SU-DHL-6 (cell line): ENCODE data around the gene FAM110D.

Experiments
- H2AFZ ChIP-seq: fragments of 200-600 bp; sonication (generic); 2 replicates; pipeline ENCODE4 v1.6.1; 2014; ENCODE audit warnings: low read depth, mild to moderate bottlenecking, moderate library complexity, mixed read lengths, antibody characterized with exemption, low read length; ENCODE audit not compliant: severe bottlenecking
- H3F3A ChIP-seq: fragments of 200-600 bp; shearing (Covaris generic); 2 replicates; pipeline ENCODE4 v1.6.0; 2016; ENCODE audit warnings: antibody characterized with exemption, mild to moderate bottlenecking; ENCODE audit not compliant: insufficient read depth
- H3K27ac ChIP-seq: fragments of 200-600 bp; sonication (generic); 2 replicates; pipeline ENCODE4 v1.5.1; 2016; ENCODE audit warnings: low read depth, mild to moderate bottlenecking, low read length, moderate library complexity, mixed read lengths
- H3K27me3 ChIP-seq: fragments of 200-600 bp; sonication (generic), shearing (Covaris generic); 2 replicates; pipeline ENCODE4 v1.6.0; 2014; ENCODE audit warnings: mild to moderate bottlenecking, low read length
- H3K36me3 ChIP-seq: fragments of 200-600 bp; sonication (generic); 2 replicates; pipeline ENCODE4 v1.6.1; 2014; ENCODE audit warnings: mild to moderate bottlenecking, low read length, mixed read lengths
- H3K4me2 ChIP-seq: fragments of 300-600, 200-600 bp; shearing (Covaris generic), sonication (generic); 2 replicates; pipeline ENCODE4 v1.6.0; 2014; ENCODE audit warnings: low read length, low read depth, mild to moderate bottlenecking; ENCODE audit not compliant: poor library complexity, severe bottlenecking
- H3K4me3 ChIP-seq: fragments of 200-600 bp; sonication (generic); 2 replicates; pipeline ENCODE4 v1.5.1; 2014; ENCODE audit warnings: antibody characterized with exemption, low read length, mild to moderate bottlenecking, mixed read lengths; ENCODE audit not compliant: insufficient read depth, poor library complexity, severe bottlenecking
- H3K79me2 ChIP-seq: fragments of 200-600 bp; sonication (generic); 2 replicates; pipeline ENCODE4 v1.6.1; 2014; ENCODE audit warnings: mild to moderate bottlenecking, low read length, moderate library complexity; ENCODE audit not compliant: insufficient read depth
- H3K9ac ChIP-seq: fragments of 200-600 bp; sonication (generic); 2 replicates; pipeline ENCODE4 v1.7.0; 2014; ENCODE audit warnings: mild to moderate bottlenecking, low read length
- H3K9me2 ChIP-seq: fragments of 200-600 bp; sonication (generic); replicated peaks from 2 replicates; pipeline ENCODE4 v1.6.1; 2014; ENCODE audit warnings: low read length; ENCODE audit not compliant: insufficient read depth
- H3K9me3 ChIP-seq: fragments of 200-600 bp; sonication (generic); 2 replicates; pipeline ENCODE4 v1.6.1; 2014; ENCODE audit warnings: low read length, mixed read lengths; ENCODE audit not compliant: insufficient read depth
- H4K20me1 ChIP-seq: fragments of 200-600 bp; sonication (generic); 2 replicates; pipeline ENCODE4 v1.6.1; 2014; ENCODE audit warnings: low read depth, mild to moderate bottlenecking, antibody characterized with exemption, low read length, moderate library complexity, mixed read lengths
- CTCF ChIP-seq: fragments of 200-600 bp; sonication (generic); IDR thresholded peaks from one replicate; pipeline ENCODE4 v1.5.1; 2017; ENCODE audit warnings: antibody characterized with exemption, mild to moderate bottlenecking, low read length, moderate library complexity; ENCODE audit not compliant: insufficient read depth, poor library complexity, severe bottlenecking
- EZH2phosphoT487 ChIP-seq: fragments of 200-600 bp; sonication (generic), shearing (Covaris generic); conservative IDR thresholded peaks from 2 replicates; pipeline ENCODE4 v1.6.1; 2018; ENCODE audit warnings: mild to moderate bottlenecking, antibody characterized with exemption, low read length, moderate library complexity, mixed read lengths

Gene FAM110D

GRCh38 chr1:26184883-26185282, 26.0 kb downstream of the FAM110D start:
- no peaks in the 10 kb centered on the region for H3K79me2 ChIP-seq
- TF ChIP-seq CTCF (no peak), EZH2phosphoT487 (no peak)

DNA sequence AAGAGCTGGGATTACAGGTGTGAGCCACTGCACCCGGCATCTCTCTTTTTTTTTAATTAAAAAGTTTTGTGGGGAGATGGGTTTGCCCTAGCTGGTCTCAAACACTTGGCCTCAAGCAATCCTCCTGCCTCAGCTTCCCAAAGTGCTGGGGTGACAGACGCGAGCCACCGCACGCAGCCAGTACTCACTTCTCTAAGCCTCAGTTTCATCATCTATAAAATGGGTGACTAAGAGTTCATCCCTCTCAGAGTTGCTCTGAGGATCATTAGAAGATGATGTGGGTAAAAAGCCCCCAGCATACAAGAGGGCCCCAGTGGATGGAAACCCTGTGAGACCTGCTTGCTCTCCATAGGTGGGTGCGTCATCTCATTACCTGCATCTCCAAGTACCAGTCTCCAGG, 29.0 kb downstream of the FAM110D start:
- Histone ChIP-seq H3K79me2 (no peaks in the 10 kb centered on the region), H3F3A (no peaks in the 10 kb centered on the region), H3K4me2 (no peak overlapping the region), H4K20me1 (no peaks in the 10 kb centered on the region), H3K9me3 (no peaks in the 10 kb centered on the region), H3K9ac (no peak overlapping the region), H3K27ac (no peak overlapping the region), H2AFZ (no peak overlapping the region), H3K4me3 (no peak overlapping the region), H3K9me2 (no peaks in the 10 kb centered on the region), H3K36me3 (no peaks in the 10 kb centered on the region), H3K27me3 (no peaks in the 10 kb centered on the region)
- no peak for TF ChIP-seq EZH2phosphoT487
- no peak for TF ChIP-seq CTCF

More at GRCh38 chr1:26184883-26185282, 26.0 kb downstream of the FAM110D start:
- H3K27me3 ChIP-seq: no peaks in the 10 kb centered on the region
- H2AFZ ChIP-seq: no peak overlapping the region
- no peaks in the 10 kb centered on the region for H4K20me1 ChIP-seq
- H3K36me3 ChIP-seq: no peaks in the 10 kb centered on the region
- H3K9ac ChIP-seq: no peak overlapping the region
- H3F3A ChIP-seq: no peaks in the 10 kb centered on the region
- no peaks in the 10 kb centered on the region for H3K9me3 ChIP-seq
- no peaks in the 10 kb centered on the region for H3K9me2 ChIP-seq
- no peak overlapping the region for H3K4me3 ChIP-seq
- H3K4me2 ChIP-seq: no peak overlapping the region
- no peak overlapping the region for H3K27ac ChIP-seq

- Histone ChIP-seq H3K27ac (no peak overlapping the region), H3F3A (no peaks in the 10 kb centered on the region), H4K20me1 (no peaks in the 10 kb centered on the region), H2AFZ (no peak overlapping the region), H3K4me2 (no peak overlapping the region), H3K9ac (no peak overlapping the region), H3K36me3 (no peaks in the 10 kb centered on the region), H3K79me2 (no peaks in the 10 kb centered on the region), H3K9me2 (no peaks in the 10 kb centered on the region), H3K4me3 (no peak overlapping the region), H3K9me3 (no peaks in the 10 kb centered on the region), H3K27me3 (no peaks in the 10 kb centered on the region)
- no peak for TF ChIP-seq CTCF
- TF ChIP-seq EZH2phosphoT487: no peak
Measured at GRCh38 chr1:26188477-26188876, 29.6 kb downstream of the FAM110D start.

DNA sequence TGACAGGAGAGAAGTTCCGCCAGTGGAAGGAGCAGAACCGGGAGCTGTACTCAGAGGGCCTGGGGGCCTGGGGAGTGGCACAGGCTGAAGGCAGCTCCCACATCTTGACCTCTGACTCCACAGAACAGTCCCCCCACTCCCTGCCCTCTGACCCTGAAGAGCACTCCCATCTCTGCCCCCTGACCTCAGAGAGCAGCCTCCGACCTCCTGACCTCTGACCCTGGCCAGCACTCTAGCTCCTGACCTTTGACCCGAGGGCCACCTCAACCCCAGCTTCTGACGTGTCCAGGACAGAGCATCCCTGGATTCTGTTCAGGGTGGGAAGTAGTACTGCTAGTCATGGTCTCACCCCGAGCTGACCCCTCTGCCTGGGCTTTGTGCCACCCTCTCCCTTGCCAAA, 30.5 kb downstream of the FAM110D start:
- no peaks in the 10 kb centered on the region for H3F3A ChIP-seq
- no peak overlapping the region for H2AFZ ChIP-seq
- no peak overlapping the region for H3K27ac ChIP-seq
- H3K9me3 ChIP-seq: no peaks in the 10 kb centered on the region
- H3K9me2 ChIP-seq: no peaks in the 10 kb centered on the region
- no peaks in the 10 kb centered on the region for H4K20me1 ChIP-seq
- H3K27me3 ChIP-seq: no peaks in the 10 kb centered on the region
- no peaks in the 10 kb centered on the region for H3K79me2 ChIP-seq
- no peak overlapping the region for H3K4me2 ChIP-seq
- no peak overlapping the region for H3K4me3 ChIP-seq
- TF ChIP-seq CTCF (no peak), EZH2phosphoT487 (no peak)
- H3K9ac ChIP-seq: no peak overlapping the region
- no peaks in the 10 kb centered on the region for H3K36me3 ChIP-seq
